Right renal pelvis (tissue), 4 donors: ENCODE results near the gene DOCK9. TPM values are rescaled to one million over a fixed set of nuclear protein-coding genes. Genes with fewer than 3 reads are reported as not detected.
"Not testable (repeated sequence)": the region's sequence is repeated elsewhere in the genome, so short reads cannot be mapped to it uniquely, and the experiment has no call there.

Source experiments
- DNase-seq, 4 donors: peaks; one replicate each; pipeline ENCODE4 v3.0.0-alpha.2; 2013; ENCODE audit warnings: low read depth in 4 of 4, low spot score in 3 of 4, missing footprints in 1 of 4
- polyA plus RNA-seq, 4 donors: library from polyadenylated mRNA; unstranded; fragments of 120-200 nt; gene quantifications; one replicate each; pipeline ENCODE4 v1.2.1, GENCODE V29; 2013; ENCODE audit not compliant: insufficient read length in 4 of 4

Gene DOCK9
- polyA plus RNA-seq, 4 donors: 55.2 to 70.2 (median 66.7) TPM

- no peak for DNase-seq
These were observed 56.8 kb downstream of the DOCK9 start for GRCh38 chr13:98921015-98921580.

DNA sequence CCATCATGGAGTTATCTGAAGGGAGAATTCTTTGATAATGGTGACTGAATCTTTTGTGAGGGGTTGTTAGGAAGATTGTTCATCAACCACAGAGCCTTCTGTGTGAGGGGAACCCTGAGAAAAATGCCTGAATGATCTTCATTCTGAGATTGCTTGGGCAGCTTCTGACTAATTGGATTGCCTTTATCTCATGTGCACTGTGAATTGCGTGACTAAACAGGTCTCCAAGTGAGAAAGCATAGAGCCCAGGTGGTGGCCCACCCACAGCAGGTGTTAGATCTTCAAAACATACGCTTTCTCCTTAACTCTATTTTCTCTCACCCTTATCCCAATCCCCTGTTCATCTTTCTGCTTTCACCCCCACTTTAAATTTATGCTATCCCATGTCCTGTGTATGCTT, 58.3 kb downstream of the DOCK9 start:
- no peak for DNase-seq

DNA sequence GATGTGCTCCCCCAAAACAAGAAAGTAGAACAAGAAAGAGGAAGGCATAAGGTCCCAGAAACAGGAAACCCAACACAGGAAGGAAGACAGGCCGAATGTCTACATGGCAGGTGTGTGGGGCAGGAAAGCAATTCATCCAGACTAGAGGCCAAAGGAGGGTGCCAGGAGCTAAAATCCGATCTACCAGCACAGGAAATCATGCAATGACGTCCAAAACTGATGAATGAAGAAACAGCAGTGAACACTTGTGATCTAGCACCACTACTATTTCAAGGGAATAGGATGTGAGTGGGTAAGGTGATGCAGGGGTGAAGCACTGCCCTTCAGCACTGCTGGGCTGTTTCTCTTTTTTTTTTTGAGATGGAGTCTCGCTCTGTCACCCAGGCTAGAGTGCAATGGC, 59.1 kb downstream of the DOCK9 start:
- no peak for DNase-seq

DNA sequence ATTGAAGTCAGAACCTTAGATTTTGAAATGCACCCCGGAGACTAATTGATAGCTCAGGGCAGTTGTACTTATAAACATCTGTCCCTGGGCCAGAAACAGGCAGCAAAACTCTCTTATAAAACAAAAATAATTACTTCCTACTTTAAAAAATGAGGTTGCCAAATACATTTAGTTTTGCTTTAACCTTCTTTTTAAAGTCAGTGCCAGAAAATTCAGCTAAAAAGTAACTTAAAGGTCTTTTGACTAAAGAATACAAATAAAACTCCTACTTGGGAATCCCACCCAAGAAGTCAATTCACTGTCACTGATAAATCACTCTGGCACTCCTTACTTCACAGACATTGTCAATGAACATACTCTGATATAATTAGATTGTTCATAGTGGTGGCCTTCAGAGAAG, 60.7 kb downstream of the DOCK9 start:
- DNase-seq: no peak

- DNase-seq: no peak
These were observed 61.5 kb downstream of the DOCK9 start for GRCh38 chr13:98916403-98916802.

DNA sequence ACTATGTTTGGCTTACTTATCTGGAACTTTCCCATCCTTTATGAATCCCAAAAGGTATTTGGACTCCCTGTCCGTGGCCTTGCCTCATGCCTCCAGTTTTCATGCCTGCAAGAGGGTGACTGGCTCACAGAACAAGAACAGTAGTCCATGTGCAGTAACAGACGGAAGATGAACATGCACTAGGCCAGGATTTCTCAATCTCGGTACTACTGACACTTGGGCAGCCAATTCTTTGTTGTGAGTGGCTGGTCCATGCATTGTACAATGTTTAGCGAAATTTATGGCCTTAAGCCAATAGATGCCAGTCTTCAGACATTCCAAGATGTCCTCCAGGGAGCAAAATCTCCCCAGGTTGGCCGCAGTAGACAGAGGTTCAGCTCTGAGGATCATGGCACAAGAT, 61.9 kb downstream of the DOCK9 start:
- DNase-seq: no peak

DNA sequence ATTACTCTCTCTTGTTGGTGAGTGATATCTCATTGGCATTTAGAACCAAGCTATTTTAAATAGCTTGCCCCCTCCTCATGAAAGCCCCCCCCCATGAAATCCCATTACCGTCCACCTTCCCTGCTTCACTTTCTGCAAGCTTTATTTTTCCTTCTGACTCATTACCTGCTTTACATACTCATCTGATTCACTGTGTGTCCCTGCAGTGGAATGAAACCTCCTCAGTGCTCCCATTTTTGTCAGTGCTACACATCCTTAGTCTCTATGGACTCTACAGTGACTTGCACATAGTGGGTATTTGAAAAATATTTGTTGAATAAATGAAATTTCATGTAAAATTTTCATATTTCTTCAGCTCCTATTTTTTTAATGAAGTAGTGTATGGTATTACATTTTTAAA, 62.3 kb downstream of the DOCK9 start:
- no peak for DNase-seq

DNA sequence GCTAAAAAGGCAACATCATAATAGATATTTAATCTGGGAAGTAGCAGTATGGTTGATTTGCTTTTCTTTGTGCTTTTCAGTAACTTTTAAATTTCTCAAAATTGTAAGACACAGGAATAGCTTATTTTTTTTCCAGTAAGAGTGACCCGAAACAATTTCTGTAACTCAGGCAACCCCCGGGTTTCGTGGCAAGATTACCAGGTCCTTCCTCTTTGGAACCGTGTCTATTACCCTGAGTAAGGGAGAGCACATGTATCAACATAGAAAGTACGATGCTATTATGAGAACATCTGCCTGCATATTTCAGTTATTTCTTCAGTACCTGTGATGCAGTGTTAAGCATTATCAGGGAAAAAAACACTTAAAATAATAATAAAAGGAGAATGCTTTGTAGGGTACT, 64.1 kb downstream of the DOCK9 start:
- DNase-seq: no peak

- DNase-seq: no peak
These were observed 65.0 kb downstream of the DOCK9 start for GRCh38 chr13:98912846-98913245.

- no peak for DNase-seq
These were observed 67.3 kb downstream of the DOCK9 start for GRCh38 chr13:98910501-98910951.

GRCh38 chr13:98909016-98909415, 68.8 kb downstream of the DOCK9 start:
- no peak for DNase-seq

DNA sequence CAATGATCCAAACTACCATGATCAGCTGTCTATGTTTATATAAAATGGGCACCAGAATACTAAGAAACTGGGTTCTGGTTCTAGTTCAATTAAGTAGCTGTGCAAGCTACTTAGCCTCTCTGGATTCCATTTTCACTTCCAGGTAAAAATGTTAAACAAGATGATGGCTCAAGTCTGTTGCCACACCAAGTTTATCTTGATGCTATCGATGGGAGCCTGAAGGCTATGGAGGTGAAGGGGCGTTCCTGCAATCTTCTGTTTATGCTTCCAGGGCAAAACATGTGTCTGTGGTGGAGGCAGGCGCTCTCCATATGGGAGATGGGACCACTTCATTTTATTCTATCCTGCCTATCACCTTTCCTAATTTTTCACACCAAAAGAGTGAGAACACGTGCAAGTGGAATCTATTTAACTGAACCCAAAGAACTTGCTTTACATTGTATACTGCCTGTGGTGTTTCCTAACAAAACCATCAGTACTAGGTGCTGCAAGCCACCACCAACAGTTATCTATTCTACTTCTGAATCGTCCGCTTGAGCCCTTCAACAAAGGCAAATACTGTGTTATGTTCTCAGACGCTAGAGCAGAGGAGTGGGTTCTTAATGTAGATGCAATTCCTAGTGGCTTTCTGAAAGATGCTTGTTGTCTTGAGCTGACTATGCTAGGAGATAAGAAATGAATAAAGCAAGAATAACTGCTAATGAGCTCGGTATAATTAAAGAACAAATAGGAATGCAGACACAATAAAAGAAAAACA, 70.9 kb downstream of the DOCK9 start:
- no peak for DNase-seq

DNA sequence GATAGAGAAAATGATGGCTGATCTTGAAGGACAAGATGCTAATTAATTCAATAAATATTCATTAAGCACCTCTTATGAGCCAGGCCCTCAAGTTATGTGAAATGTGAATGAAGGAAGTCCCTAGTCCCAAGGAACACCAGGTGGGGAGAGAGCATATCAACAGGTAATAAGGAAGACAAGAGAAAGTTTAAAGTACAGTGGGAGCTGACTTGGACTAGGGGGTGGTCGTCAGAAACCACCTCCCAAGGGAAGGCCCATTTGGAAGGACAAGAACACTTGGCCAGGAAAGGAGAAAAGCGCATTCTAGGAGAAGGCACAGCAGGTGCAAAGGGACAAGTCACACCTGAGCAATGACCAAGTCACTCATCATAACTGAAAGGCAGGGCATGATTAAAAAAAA, 72.7 kb downstream of the DOCK9 start:
- DNase-seq: no peak

DNA sequence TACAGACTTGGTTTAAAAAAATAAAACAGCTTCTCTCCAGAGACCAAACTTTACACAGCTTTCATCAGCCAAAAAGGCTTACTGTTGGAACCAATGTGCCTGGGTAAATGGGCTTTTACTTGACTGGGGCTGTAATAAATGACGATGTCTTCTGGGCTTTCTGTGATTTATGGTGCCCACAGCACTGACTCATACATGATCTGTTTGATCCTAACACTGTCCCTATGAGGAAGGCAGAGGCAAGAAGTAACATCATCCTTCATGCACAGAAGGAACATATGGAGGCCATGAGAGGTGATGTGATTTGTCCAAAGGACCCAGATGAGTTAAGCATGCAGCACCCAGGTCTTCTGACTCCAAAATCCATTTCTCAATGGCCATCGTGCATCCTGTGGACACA, 77.4 kb downstream of the DOCK9 start:
- no peak for DNase-seq

- no peak for DNase-seq
These were observed 80.2 kb downstream of the DOCK9 start for GRCh38 chr13:98897706-98898105.

DNA sequence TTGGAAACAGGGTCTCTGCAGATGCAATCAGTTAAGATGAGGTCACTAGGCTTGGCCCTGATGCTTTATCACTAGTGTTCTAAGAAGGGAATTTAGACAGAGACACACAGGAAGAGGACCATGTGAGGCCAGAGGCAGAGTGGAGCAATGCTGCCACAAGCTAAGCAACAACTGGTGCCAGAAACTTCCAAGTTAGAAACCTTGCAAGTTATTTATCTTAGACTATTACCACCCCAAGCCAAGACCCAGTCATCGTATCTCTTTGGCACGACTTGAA, 81.1 kb downstream of the DOCK9 start:
- DNase-seq: no peak

- no peak for DNase-seq
These were observed 81.6 kb downstream of the DOCK9 start for GRCh38 chr13:98896083-98896867.

DNA sequence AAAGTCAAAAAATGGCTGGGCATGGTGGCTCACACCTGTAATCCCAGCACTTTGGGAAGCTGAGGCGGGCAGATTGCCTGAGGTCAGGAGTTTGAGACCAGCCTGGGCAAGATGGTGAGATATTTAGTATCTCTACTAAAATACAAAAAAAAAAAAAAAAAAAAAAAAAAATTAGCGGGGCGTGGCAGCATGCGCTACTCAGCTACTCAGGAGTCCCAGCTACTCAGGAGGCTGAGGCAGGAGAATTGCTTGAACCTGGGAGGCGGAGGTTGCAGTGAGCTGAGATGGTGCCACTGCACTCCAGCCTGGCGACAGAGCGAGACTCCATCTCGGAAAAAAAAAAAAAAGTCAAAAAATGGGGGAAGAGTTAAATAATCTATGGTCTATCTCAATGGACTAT, 83.0 kb downstream of the DOCK9 start:
- DNase-seq: not testable (repeated sequence)

DNA sequence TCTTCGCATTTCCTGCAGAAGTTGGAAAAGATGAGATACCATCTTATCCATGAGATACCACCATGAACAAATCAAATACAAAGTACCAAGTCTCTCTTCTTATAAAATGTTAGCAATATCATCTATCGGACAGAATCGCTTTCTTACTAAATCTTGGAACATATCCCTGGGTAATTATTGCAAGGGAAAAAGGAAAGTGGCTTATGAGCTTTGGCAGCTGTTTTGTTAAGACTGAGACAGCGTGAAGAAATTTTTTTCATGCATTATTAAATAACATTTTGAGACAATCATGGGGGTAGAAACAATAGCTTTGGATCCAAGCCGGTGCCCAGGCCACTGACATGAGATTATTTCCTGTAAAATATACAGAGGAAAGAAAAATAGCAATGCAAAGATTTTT, 84.5 kb downstream of the DOCK9 start:
- no peak for DNase-seq

DNA sequence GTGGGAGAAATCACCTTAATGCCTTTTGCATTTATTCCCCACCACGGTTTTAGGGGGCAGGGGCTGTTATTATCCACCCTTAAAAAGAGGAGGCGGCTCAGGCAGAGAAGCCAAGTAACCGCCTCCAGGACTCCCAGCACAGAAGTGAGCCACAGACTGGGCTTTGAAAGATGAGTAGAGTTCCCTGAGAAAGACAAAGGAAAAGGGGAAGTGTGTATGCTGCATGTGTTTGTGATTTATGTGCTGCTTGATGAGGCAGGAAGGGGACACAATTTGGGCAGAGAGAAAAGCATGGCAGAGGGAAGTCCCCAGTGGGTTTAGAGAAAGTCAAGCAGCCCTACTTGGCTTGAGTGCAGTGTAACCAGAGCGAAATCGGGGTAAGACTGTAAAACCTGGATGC, 85.0 kb downstream of the DOCK9 start:
- DNase-seq: no peak

GRCh38 chr13:98892077-98892476, 85.8 kb downstream of the DOCK9 start:
- no peak for DNase-seq

GRCh38 chr13:98890925-98891324, 86.9 kb downstream of the DOCK9 start:
- no peak for DNase-seq
